Fibroblast of the aortic adventitia (primary cell): ENCODE results near the gene SMIM35. TPM values are rescaled to one million over a fixed set of nuclear protein-coding genes. Genes with fewer than 3 reads are reported as not detected.

Experiments used
- DNase-seq: peaks from one replicate; pipeline ENCODE4 v3.0.0-alpha.2; 2010; ENCODE audit warnings: low read depth
- H3K4me3 ChIP-seq: 2 replicates; pipeline ENCODE4 v1.5.1; 2011; ENCODE audit warnings: low read depth, mild to moderate bottlenecking, control low read depth, low read length, moderate library complexity
- total RNA-seq: library from RNA; depleted of rRNA; stranded (reverse); fragments of >200 nt; gene quantifications from 2 replicates; pipeline ENCODE4 v1.2.3, GENCODE V29; 2012; ENCODE audit warnings: low replicate concordance
- TF ChIP-seq, protein P1 (sequence below): IDR thresholded peaks from 2 replicates; pipeline ENCODE4 v1.5.1; 2011; ENCODE audit warnings: mild to moderate bottlenecking, low read length, control low read depth, inconsistent platforms; ENCODE audit not compliant: insufficient read depth

The SMIM35 gene
- total RNA-seq, 1 donor: not detected

DNA sequence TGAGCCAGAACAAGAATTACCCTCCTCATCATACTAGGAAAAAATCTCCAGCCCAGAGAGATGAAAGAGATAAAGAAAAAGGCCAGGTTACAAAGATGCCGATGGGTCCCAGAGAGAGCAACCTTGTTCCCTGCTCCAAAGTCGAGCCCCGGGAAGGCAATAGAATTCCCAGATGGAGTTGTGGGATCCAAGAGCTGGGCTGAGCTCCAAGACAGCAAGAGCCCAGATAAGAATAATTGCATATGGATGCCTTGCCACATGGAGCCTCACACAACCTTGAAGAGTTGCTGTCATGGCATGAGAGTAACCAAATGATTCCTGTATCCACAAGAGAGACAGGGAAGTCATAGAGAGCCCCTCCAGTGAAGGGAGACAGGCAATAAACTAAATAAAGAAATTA is 69.7 kb downstream of the SMIM35 start:
- TF ChIP-seq, protein P1, sequence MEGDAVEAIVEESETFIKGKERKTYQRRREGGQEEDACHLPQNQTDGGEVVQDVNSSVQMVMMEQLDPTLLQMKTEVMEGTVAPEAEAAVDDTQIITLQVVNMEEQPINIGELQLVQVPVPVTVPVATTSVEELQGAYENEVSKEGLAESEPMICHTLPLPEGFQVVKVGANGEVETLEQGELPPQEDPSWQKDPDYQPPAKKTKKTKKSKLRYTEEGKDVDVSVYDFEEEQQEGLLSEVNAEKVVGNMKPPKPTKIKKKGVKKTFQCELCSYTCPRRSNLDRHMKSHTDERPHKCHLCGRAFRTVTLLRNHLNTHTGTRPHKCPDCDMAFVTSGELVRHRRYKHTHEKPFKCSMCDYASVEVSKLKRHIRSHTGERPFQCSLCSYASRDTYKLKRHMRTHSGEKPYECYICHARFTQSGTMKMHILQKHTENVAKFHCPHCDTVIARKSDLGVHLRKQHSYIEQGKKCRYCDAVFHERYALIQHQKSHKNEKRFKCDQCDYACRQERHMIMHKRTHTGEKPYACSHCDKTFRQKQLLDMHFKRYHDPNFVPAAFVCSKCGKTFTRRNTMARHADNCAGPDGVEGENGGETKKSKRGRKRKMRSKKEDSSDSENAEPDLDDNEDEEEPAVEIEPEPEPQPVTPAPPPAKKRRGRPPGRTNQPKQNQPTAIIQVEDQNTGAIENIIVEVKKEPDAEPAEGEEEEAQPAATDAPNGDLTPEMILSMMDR: no peak
- DNase-seq: no peak
- no peak overlapping the region for H3K4me3 ChIP-seq

GRCh38 chr11:118016104-118016503 is 70.7 kb downstream of the SMIM35 start:
- no peak for DNase-seq
- H3K4me3 ChIP-seq: no peak overlapping the region
- TF ChIP-seq, protein P1: no peak

DNA sequence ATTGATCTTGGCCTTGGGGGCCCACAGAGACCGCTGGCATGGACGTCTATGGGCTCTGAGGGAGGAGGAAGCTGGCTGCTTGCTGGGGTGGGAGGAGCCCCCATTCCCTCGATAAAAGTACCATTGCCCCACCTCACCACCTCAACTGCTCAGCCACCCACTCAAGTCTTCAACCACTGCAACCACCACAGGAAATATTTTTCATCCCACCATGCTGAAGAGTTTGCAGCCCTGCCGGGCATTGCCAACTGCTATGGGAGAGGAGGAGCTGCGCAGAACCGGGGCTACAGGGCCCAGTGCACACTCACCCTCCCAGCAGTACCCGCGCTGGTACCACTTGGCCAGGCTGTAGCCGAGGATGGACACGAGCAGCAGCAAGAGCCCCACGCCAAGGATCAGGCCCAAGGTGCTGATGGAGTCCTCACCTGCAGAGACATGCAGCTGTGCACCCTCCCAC is 71.3 kb downstream of the SMIM35 start:
- no peak for DNase-seq
- TF ChIP-seq, protein P1: no peak
- no peak overlapping the region for H3K4me3 ChIP-seq

- H3K4me3 ChIP-seq: no peak overlapping the region
- TF ChIP-seq, protein P1: no peak
- DNase-seq: no peak
These were observed 72.7 kb downstream of the SMIM35 start for GRCh38 chr11:118014022-118014421.

DNA sequence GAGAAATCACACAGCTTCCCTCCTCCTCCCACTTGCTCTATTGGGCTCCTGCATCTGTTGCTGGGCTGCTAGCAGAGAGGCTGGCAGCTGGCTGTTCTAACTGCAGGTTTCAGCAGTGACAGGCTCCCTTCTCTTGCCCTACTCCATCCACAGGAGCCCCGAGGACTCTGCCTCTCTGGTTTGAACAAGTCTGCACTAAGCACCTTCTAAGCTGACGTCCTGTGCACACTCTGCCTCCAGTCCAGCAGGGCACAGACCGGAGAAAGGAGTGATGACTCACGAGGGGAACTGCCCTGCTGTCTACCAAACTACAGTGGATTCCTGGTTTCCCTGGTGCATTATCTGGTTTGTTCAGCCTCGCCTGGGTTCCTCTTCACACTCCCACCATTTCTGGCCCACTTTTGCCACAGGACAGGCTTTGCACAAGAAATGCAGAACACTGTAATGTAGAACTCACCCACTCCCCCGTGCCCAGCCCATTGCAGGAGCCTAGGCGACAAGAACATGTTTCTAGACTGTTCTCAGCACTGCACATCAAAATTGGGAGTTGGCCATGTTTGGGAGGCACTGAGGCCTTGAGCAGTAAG is 74.6 kb downstream of the SMIM35 start:
- TF ChIP-seq, protein P1: no peak
- no peak for DNase-seq
- no peak overlapping the region for H3K4me3 ChIP-seq

GRCh38 chr11:118010738-118011461 is 75.9 kb downstream of the SMIM35 start:
- no peak overlapping the region for H3K4me3 ChIP-seq
- TF ChIP-seq, protein P1: no peak
- no peak for DNase-seq
